ENCODE measurements around the gene POLDIP2.
A peak's percentile ranks its signal among the peaks of the same experiment; 100 is the strongest.

DNA sequence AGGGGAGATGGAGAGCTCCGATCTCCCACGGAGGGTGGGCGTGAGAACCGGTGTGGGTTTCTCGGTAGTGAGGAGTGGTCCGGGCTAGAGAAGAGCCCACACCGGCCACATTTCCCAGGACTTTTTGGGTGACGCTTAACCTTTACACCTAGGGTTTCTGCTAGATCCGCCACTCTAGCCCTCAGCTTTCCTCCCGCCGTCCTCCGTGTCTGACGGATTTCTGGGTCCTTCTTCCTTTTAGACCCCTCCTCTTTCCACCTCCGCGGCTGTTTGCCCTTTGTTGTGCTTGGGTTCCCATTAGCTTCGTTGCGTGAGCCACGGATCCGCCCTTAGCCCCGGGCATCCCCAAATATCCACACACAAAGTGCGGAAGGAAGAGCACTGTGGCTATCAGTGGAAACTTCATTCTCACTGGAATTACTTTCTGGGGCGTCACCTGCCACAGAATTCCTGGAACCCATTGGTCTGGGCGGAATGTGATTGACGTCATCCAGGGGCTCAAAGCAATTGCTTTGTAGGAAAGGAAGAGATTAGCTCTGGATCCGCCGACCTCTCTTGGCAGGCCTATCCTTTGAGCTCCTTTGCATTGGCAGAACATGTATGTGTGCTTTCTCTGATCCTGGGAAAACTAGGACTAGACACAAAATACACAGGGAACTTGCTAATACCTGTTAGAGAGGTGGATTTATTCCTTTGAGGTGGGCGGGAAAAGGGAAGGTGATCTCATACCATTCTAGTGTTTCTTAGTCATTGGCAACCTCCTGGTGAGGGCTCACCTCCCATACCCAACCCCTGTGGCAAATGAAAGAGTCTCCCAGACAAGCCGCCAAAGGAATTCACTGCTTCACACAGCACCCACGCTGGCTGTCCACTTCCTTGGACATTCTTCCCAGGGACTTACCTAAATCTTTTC, 21.1 kb downstream of the POLDIP2 start:
- TF ChIP-seq, protein P1, sequence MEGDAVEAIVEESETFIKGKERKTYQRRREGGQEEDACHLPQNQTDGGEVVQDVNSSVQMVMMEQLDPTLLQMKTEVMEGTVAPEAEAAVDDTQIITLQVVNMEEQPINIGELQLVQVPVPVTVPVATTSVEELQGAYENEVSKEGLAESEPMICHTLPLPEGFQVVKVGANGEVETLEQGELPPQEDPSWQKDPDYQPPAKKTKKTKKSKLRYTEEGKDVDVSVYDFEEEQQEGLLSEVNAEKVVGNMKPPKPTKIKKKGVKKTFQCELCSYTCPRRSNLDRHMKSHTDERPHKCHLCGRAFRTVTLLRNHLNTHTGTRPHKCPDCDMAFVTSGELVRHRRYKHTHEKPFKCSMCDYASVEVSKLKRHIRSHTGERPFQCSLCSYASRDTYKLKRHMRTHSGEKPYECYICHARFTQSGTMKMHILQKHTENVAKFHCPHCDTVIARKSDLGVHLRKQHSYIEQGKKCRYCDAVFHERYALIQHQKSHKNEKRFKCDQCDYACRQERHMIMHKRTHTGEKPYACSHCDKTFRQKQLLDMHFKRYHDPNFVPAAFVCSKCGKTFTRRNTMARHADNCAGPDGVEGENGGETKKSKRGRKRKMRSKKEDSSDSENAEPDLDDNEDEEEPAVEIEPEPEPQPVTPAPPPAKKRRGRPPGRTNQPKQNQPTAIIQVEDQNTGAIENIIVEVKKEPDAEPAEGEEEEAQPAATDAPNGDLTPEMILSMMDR (IDR thresholded peaks at IDR 0.05), result no peak
- peak in 2 of 3 donors; percentile 51 to 59 for TF ChIP-seq POLR2A (IDR thresholded peaks at IDR 0.05)
